ENCODE data around the gene FGD4. TPM values are rescaled to one million over a fixed set of nuclear protein-coding genes. Genes with fewer than 3 reads are reported as not detected.

The FGD4 gene
- total and polyA plus RNA-seq, 3 donors from 2014 or later, result 51.0 to 90.2 (median 74.9) TPM

GRCh38 chr12:32604565-32604964 is 205.2 kb downstream of the FGD4 start:
- WGBS, 2 donors, result 72 to 88% methylated on average over 2 of the region's 2 CpGs
- Histone ChIP-seq H3K9me3 (no peaks in the 10 kb centered on the region), H3K36me3 (ENCODE audit: low read depth, missing control alignments) (no peaks in the 10 kb centered on the region), H3K4me3 (no peak overlapping the region), H3K27me3 (no peaks in the 10 kb centered on the region), H3K27ac (no peak overlapping the region), H3K4me1 (no peaks in the 10 kb centered on the region)
- intact Hi-C loops (cut with DNase I; ENCODE audit: low total_unique reads), result no loop called here
- no peak for TF ChIP-seq CTCF (IDR thresholded peaks at IDR 0.05)
- no peak for TF ChIP-seq POLR2A (IDR thresholded peaks at IDR 0.05)
- no peak for DNase-seq

GRCh38 chr12:32605326-32606095 is 206.2 kb downstream of the FGD4 start:
- H3K27me3 ChIP-seq, result no peaks in the 10 kb centered on the region
- no peak overlapping the region for H3K27ac ChIP-seq
- no peaks in the 10 kb centered on the region for H3K4me1 ChIP-seq
- DNase-seq, result no peak
- H3K36me3 ChIP-seq (ENCODE audit: low read depth, missing control alignments), result no peaks in the 10 kb centered on the region
- H3K9me3 ChIP-seq, result no peaks in the 10 kb centered on the region
- intact Hi-C loops (cut with DNase I; ENCODE audit: low total_unique reads), result no loop called here
- H3K4me3 ChIP-seq, result no peak overlapping the region
- TF ChIP-seq CTCF (IDR thresholded peaks at IDR 0.05) (no peak), POLR2A (IDR thresholded peaks at IDR 0.05) (no peak)
- 87 to 93% methylated on average over 3 of the region's 3 CpGs for WGBS, 2 donors

- no peak for DNase-seq
- intact Hi-C loops (cut with DNase I; ENCODE audit: low total_unique reads), result no loop called here
- H3K4me3 ChIP-seq, result no peak overlapping the region
- H3K27ac ChIP-seq, result no peak overlapping the region
- H3K27me3 ChIP-seq, result no peaks in the 10 kb centered on the region
- H3K4me1 ChIP-seq, result no peaks in the 10 kb centered on the region
- no peak for TF ChIP-seq POLR2A (IDR thresholded peaks at IDR 0.05)
- no peak for TF ChIP-seq CTCF (IDR thresholded peaks at IDR 0.05)
- H3K36me3 ChIP-seq (ENCODE audit: low read depth, missing control alignments), result no peaks in the 10 kb centered on the region
- WGBS, 2 donors, result 91 to 92% methylated on average over 2 of the region's 2 CpGs
- no peaks in the 10 kb centered on the region for H3K9me3 ChIP-seq
Observed at GRCh38 chr12:32606443-32606842, 207.1 kb downstream of the FGD4 start.

GRCh38 chr12:32609966-32610365 is 210.6 kb downstream of the FGD4 start:
- intact Hi-C loops (cut with DNase I; ENCODE audit: low total_unique reads), result no loop called here
- H3K36me3 ChIP-seq (ENCODE audit: low read depth, missing control alignments), result no peaks in the 10 kb centered on the region
- no peak overlapping the region for H3K27ac ChIP-seq
- no peaks in the 10 kb centered on the region for H3K27me3 ChIP-seq
- H3K4me1 ChIP-seq, result no peaks in the 10 kb centered on the region
- TF ChIP-seq CTCF (IDR thresholded peaks at IDR 0.05), result no peak
- no peak for TF ChIP-seq POLR2A (IDR thresholded peaks at IDR 0.05)
- H3K4me3 ChIP-seq, result no peak overlapping the region
- no peaks in the 10 kb centered on the region for H3K9me3 ChIP-seq
- 92% methylated on average over 1 of the region's 1 CpG for WGBS, 2 donors
- no peak for DNase-seq

- Histone ChIP-seq H3K9me3 (no peaks in the 10 kb centered on the region), H3K27me3 (no peaks in the 10 kb centered on the region), H3K4me1 (no peaks in the 10 kb centered on the region), H3K27ac (no peak overlapping the region), H3K4me3 (no peak overlapping the region), H3K36me3 (ENCODE audit: low read depth, missing control alignments) (no peaks in the 10 kb centered on the region)
- DNase-seq, result no peak
- WGBS, 2 donors, result 94 to 95% methylated on average over 5 to 11 of the region's 11 CpGs
- intact Hi-C loops (cut with DNase I; ENCODE audit: low total_unique reads), result no loop called here
- TF ChIP-seq POLR2A (IDR thresholded peaks at IDR 0.05), result no peak
- no peak for TF ChIP-seq CTCF (IDR thresholded peaks at IDR 0.05)
Observed at GRCh38 chr12:32611986-32612385, 212.6 kb downstream of the FGD4 start.

Measured in testis (tissue), 3 donors.